Hematopoietic multipotent progenitor cell (in vitro differentiated cells): Measurements from ENCODE around the gene CUL4A. TPM values are rescaled to one million over a fixed set of nuclear protein-coding genes. Genes with fewer than 3 reads are reported as not detected.
"Not testable (repeated sequence)": the region's sequence is repeated elsewhere in the genome, so short reads cannot be mapped to it uniquely, and the experiment has no call there.

Experiments used
- DNase-seq, 3 donors: peaks; one replicate each; pipeline ENCODE4 v3.0.0-alpha.2; 2011 to 2015; ENCODE audit warnings: low read depth in 2 of 3, low spot score in 2 of 3
- total RNA-seq: library from RNA; depleted of rRNA; stranded (reverse); fragments of >200 nt; gene quantifications from one replicate; pipeline ENCODE4 v1.2.3, GENCODE V29; 2012

CUL4A gene
- 93.4 TPM for total RNA-seq

- DNase-seq = peak; percentile 46 to 68 (median 60)
Measured at GRCh38 chr13:113209336-113209758, at the start of gene CUL4A. Gene CUL4A (plus strand): TSS chr13:113209613. CDS start chr13:113209628, 15 bp downstream.

- no peak for DNase-seq
Measured at GRCh38 chr13:113159701-113160100, 49.7 kb upstream of the CUL4A start.

GRCh38 chr13:113160983-113161382, 48.4 kb upstream of the CUL4A start:
- DNase-seq = no peak

- no peak for DNase-seq
Measured at GRCh38 chr13:113161433-113161832, 48.0 kb upstream of the CUL4A start.

- not testable (repeated sequence) for DNase-seq
Measured at GRCh38 chr13:113161975-113162374, 47.4 kb upstream of the CUL4A start.

- DNase-seq = no peak
Measured at GRCh38 chr13:113162783-113163685, 46.4 kb upstream of the CUL4A start.

- peak in 1 of 3 donors; percentile 71 for DNase-seq
Measured at GRCh38 chr13:113164492-113164891, 44.9 kb upstream of the CUL4A start.

GRCh38 chr13:113166266-113166665, 43.1 kb upstream of the CUL4A start:
- no peak for DNase-seq

- no peak for DNase-seq
Measured at GRCh38 chr13:113166681-113167080, 42.7 kb upstream of the CUL4A start.

- no peak for DNase-seq
Measured at GRCh38 chr13:113167155-113167554, 42.3 kb upstream of the CUL4A start.

- DNase-seq = no peak
Measured at GRCh38 chr13:113167575-113167974, 41.8 kb upstream of the CUL4A start.

- no peak for DNase-seq
Measured at GRCh38 chr13:113168211-113168610, 41.2 kb upstream of the CUL4A start.

GRCh38 chr13:113169277-113170272, 39.8 kb upstream of the CUL4A start:
- no peak for DNase-seq

- DNase-seq = peak in 2 of 3 donors; percentile 33 to 58
Measured at GRCh38 chr13:113170511-113170910, 38.9 kb upstream of the CUL4A start.

- no peak for DNase-seq
Measured at GRCh38 chr13:113171250-113172125, 37.9 kb upstream of the CUL4A start.

- DNase-seq = no peak
Measured at GRCh38 chr13:113172419-113172926, 36.9 kb upstream of the CUL4A start.

- DNase-seq = peak in 1 of 3 donors; percentile 54
Measured at GRCh38 chr13:113176280-113176679, 33.1 kb upstream of the CUL4A start.

GRCh38 chr13:113176822-113177221, 32.6 kb upstream of the CUL4A start:
- DNase-seq = no peak

- DNase-seq = no peak
Measured at GRCh38 chr13:113178070-113178895, 31.1 kb upstream of the CUL4A start.
